Measurements from ENCODE around the gene GPR176. TPM values are rescaled to one million over a fixed set of nuclear protein-coding genes. Genes with fewer than 3 reads are reported as not detected.

GPR176 gene
- total RNA-seq, 2 experiments from 2014 or later = not detected

- Mint-ChIP-seq H3K4me1 (peaks cover 5% of the 10 kb centered on the region), H3K4me3 (no peak overlapping the region), H3K27ac (no peak overlapping the region), H3K36me3 (no peaks in the 10 kb centered on the region), H3K9me3 (ENCODE audit: low read depth) (no peaks in the 10 kb centered on the region), H3K27me3 (peaks cover 21% of the 10 kb centered on the region)
- CTCF ChIA-PET = no interaction called here
- ATAC-seq (no peak), DNase-seq (no peak)
Observed at GRCh38 chr15:39926526-39926925, 6.5 kb upstream of the GPR176 start.

DNA sequence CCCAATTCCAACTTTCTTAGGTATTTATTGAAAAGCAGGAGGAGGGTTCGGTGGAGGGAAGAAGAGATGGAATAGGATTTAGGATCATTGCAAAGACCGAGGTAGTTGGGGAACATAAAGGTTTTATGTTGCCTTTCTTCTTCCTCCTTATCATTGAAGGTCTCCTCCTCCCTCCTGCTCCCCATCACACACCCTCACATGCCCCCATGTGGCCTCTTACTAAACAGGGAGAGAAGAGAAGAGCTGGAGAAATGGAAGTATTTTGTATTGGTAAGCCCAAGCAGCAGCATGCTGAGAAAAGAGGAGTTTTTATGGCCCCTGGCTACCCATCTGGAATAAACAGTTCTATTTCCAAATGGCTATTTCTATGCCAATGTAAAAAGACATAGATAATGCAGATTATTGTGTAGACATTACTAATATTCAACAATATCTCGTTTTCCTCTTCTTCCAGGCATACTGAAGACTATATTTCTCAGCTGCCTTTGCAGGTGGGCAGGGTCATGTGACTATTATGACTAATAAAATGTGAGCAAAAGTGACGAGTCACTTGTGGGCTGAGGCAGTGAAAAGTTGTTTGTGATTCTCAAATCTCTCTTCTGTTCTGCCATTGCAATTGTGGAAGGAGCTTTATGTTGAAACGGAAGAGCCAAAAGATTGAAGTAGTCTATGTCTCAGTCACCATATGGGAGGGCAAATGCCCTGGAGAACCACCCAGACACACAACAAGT is 5.2 kb upstream of the GPR176 start:
- CTCF ChIA-PET = no interaction called here
- H3K36me3 Mint-ChIP-seq = peaks cover 3% of the 10 kb centered on the region
- no peaks in the 10 kb centered on the region for H3K9me3 Mint-ChIP-seq (ENCODE audit: low read depth)
- no peak for DNase-seq
- no peak overlapping the region for H3K27ac Mint-ChIP-seq
- H3K27me3 Mint-ChIP-seq = peaks cover 25% of the 10 kb centered on the region
- no peak for ATAC-seq
- no peak overlapping the region for H3K4me3 Mint-ChIP-seq
- peaks cover 12% of the 10 kb centered on the region for H3K4me1 Mint-ChIP-seq

GRCh38 chr15:39924437-39924836 is 4.4 kb upstream of the GPR176 start:
- no peak for DNase-seq
- peaks cover 27% of the 10 kb centered on the region for H3K27me3 Mint-ChIP-seq
- H3K4me1 Mint-ChIP-seq = peaks cover 14% of the 10 kb centered on the region
- ATAC-seq = no peak
- H3K27ac Mint-ChIP-seq = no peak overlapping the region
- H3K36me3 Mint-ChIP-seq = peaks cover 3% of the 10 kb centered on the region
- CTCF ChIA-PET = interaction anchor here (0.7 to 1.7 kb wide), 3 partner anchors 10 to 11 kb away, joined by 3 to 4 read pairs (median 3); partner anchors contain the start of gene EIF2AK4
- no peak overlapping the region for H3K4me3 Mint-ChIP-seq
- H3K9me3 Mint-ChIP-seq (ENCODE audit: low read depth) = no peaks in the 10 kb centered on the region

GRCh38 chr15:39922462-39923092 is 2.5 kb upstream of the GPR176 start:
- ATAC-seq = no peak
- CTCF ChIA-PET = no interaction called here
- H3K4me3 Mint-ChIP-seq = no peak overlapping the region

GRCh38 chr15:39921274-39921638 is 1.2 kb upstream of the GPR176 start:
- H3K4me3 Mint-ChIP-seq = peak overlapping the region; percentile 76
- DNase-seq = no peak

More at GRCh38 chr15:39922462-39923092, 2.5 kb upstream of the GPR176 start:
- Mint-ChIP-seq H3K27ac (no peak overlapping the region), H3K9me3 (ENCODE audit: low read depth) (no peaks in the 10 kb centered on the region), H3K4me1 (peaks cover 18% of the 10 kb centered on the region), H3K36me3 (peaks cover 3% of the 10 kb centered on the region), H3K27me3 (peaks cover 43% of the 10 kb centered on the region)
- no peak for DNase-seq

DNA sequence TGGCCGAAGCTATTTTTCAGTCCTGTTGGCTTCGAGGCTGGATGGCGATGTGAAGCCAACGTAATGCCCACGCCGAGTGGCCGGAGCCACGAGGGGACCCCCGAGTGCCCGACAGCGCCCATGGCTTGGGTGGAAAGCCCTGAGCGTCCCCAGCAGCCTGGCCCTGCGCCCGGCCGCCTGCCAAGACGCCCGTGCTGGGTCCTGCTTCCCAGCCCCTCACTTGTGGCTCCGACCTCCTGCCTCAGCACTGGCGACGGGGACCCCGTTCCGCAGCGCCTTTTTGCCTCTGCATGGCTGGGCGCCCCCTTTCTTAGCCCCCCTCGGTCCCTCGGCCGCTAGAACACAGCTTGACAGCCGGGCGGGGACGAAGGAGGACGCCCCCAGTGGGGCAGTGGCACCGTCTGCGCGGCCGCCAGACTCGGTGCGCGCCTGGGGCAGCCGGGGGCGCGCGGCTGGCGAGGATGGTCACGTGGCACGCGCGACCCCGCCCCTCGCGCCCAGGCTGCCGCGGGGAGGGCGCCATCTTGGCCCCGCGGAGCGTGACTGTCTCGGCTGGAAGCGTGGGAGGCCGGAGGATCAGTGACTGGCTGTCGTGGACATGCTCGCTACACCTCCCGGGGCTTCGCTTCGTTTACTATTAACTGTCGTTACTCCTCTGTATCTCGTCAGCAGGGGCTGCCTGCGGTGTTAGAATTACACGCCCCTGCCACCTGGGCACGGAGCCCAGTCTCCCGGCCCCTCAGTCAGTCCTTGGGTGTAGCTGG is 626 bp upstream of the GPR176 start:
- H3K27me3 Mint-ChIP-seq = peaks cover 59% of the 10 kb centered on the region
- H3K36me3 Mint-ChIP-seq = peaks cover 3% of the 10 kb centered on the region
- ATAC-seq (peak; percentile 94), DNase-seq (peak; percentile 76)
- peak overlapping the region; percentile 76 for H3K4me3 Mint-ChIP-seq
- CTCF ChIA-PET = no interaction called here
- H3K4me1 Mint-ChIP-seq = peaks cover 18% of the 10 kb centered on the region
- no peaks in the 10 kb centered on the region for H3K9me3 Mint-ChIP-seq (ENCODE audit: low read depth)
- H3K27ac Mint-ChIP-seq = peak overlapping the region; percentile 24

More at GRCh38 chr15:39921274-39921638, 1.2 kb upstream of the GPR176 start:
- no peak for ATAC-seq
- H3K27me3 Mint-ChIP-seq = peaks cover 55% of the 10 kb centered on the region
- no peak overlapping the region for H3K27ac Mint-ChIP-seq
- CTCF ChIA-PET = no interaction called here
- H3K4me1 Mint-ChIP-seq = peaks cover 18% of the 10 kb centered on the region
- H3K9me3 Mint-ChIP-seq (ENCODE audit: low read depth) = no peaks in the 10 kb centered on the region
- H3K36me3 Mint-ChIP-seq = peaks cover 3% of the 10 kb centered on the region

DNA sequence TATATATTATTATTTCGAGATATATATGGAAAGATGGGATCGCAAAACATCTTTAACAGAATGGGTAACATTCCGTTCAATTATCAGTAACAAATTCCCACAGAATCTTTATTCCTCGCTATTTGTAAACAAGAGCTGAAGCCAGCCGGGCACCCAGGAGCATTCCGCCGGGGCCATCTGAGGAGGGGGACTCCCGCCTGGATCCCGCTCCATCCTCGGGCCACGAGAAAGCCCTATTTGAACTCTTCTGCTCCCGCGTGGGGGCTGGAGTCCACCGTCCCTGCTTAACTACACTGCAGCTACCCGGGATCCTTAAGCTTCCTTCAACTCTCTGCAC is 687 bp downstream of the GPR176 start:
- Mint-ChIP-seq H3K36me3 (peaks cover 3% of the 10 kb centered on the region), H3K27me3 (peaks cover 66% of the 10 kb centered on the region), H3K4me3 (peak overlapping the region; percentile 39), H3K27ac (no peak overlapping the region), H3K4me1 (peaks cover 15% of the 10 kb centered on the region), H3K9me3 (ENCODE audit: low read depth) (no peaks in the 10 kb centered on the region)
- CTCF ChIA-PET = no interaction called here
- DNase-seq (no peak), ATAC-seq (no peak)

- CTCF ChIA-PET = no interaction called here
- Mint-ChIP-seq H3K9me3 (ENCODE audit: low read depth) (no peaks in the 10 kb centered on the region), H3K4me3 (peak overlapping the region; percentile 26), H3K36me3 (peaks cover 3% of the 10 kb centered on the region), H3K27ac (no peak overlapping the region), H3K4me1 (peaks cover 14% of the 10 kb centered on the region), H3K27me3 (peaks cover 66% of the 10 kb centered on the region)
- no peak for ATAC-seq
- no peak for DNase-seq
Observed at GRCh38 chr15:39918688-39919385, 1.2 kb downstream of the GPR176 start.

DNA sequence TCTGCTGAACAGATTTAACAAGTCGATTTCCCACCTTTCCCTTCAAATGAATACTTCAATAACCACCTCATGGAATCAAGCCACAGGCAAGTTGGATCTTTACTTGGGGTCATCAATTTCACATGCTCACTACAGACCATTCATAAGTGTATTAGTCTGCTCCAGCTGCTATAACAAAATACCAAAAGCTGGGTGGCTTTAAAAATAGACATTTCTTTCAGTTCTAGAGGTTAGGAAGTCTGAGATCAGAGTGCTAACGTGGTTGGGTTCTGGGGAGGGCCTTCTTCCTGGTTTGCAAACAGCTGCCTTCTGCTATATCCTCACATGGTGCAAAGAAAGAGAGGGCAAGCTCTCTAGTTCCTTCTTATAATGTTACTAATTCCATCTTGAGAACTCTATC is 5.1 kb downstream of the GPR176 start:
- no peaks in the 10 kb centered on the region for H3K36me3 Mint-ChIP-seq
- CTCF ChIA-PET = interaction anchor here (0.6 to 1.5 kb wide), 2 partner anchors 9 to 31 kb away, joined by 3 to 4 read pairs; no protein-coding TSS in a partner anchor

DNA sequence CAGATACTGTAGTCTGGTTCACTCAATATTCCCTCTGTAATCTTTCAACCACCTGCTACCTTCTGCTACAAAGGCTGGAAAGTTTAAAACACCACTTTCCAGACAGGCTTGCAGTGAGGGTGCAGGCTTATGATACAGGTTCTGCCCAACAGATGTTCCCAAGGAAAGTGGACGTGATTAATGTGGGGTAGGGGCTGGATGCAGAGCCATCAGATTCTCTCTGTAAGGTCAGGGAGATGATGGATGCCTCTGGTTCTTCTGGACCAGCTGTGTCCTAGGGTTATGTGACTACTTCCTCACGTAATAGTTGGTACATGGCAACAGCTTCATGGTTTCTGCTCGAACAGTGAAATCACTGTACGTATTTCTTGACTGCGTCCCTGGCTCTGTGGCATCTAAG is 11.1 kb downstream of the GPR176 start:
- no peak for DNase-seq
- Mint-ChIP-seq H3K27ac (no peak overlapping the region), H3K4me3 (no peak overlapping the region), H3K9me3 (ENCODE audit: low read depth) (no peaks in the 10 kb centered on the region), H3K27me3 (peaks cover 19% of the 10 kb centered on the region), H3K4me1 (no peaks in the 10 kb centered on the region), H3K36me3 (no peaks in the 10 kb centered on the region)
- no peak for ATAC-seq
- CTCF ChIA-PET = no interaction called here

More for the DNA sequence above, 5.1 kb downstream of the GPR176 start:
- ATAC-seq = no peak
- Mint-ChIP-seq H3K27me3 (peaks cover 50% of the 10 kb centered on the region), H3K9me3 (ENCODE audit: low read depth) (no peaks in the 10 kb centered on the region), H3K4me1 (peaks cover 5% of the 10 kb centered on the region), H3K4me3 (no peak overlapping the region), H3K27ac (no peak overlapping the region)
- DNase-seq = no peak

DNA sequence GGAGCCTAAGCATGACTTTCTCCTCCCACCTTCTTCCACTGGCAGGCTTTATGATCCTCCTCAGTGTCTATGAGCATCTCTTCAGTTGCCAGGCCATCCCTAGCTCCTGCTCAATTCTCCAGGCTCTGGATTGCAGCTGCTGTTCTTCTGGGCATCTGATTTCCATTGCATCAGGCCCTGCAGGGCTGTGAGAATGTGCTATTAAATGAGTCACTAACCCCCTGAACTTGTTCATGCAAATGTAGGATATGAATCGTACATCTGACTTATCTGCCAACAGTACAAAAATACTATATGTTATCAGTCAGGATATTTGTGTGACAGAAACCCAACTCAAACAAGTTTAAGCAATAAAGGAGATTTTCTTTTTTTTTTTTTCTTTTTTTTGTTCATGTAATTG is 11.9 kb downstream of the GPR176 start:
- CTCF ChIA-PET = no interaction called here
- no peak for ATAC-seq

DNA sequence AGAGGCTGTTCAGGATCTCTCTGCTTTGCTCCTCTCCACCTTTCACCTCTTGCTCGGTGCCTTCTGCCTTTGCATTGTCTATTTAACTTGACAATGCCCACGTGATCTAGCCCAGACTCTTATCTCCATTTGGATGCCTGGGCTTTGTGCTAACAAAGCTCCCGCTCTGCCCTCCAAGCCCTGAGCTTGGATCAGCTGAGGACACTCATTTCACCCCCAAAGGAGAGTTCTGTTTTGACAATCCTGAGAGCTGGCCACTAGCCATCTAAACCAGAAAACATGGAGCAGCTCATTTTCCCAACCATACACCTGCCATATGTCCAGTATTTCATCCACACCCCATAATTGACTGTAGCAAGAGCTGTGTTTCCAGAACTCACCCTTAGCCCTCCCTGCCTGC is 12.8 kb downstream of the GPR176 start:
- DNase-seq (no peak), ATAC-seq (no peak)
- CTCF ChIA-PET = no interaction called here
- no peak overlapping the region for H3K4me3 Mint-ChIP-seq
- H3K4me1 Mint-ChIP-seq = no peaks in the 10 kb centered on the region
- H3K27me3 Mint-ChIP-seq = peaks cover 23% of the 10 kb centered on the region
- no peaks in the 10 kb centered on the region for H3K36me3 Mint-ChIP-seq
- no peaks in the 10 kb centered on the region for H3K9me3 Mint-ChIP-seq (ENCODE audit: low read depth)
- no peak overlapping the region for H3K27ac Mint-ChIP-seq

More for the DNA sequence above, 11.9 kb downstream of the GPR176 start:
- Mint-ChIP-seq H3K4me1 (no peaks in the 10 kb centered on the region), H3K4me3 (no peak overlapping the region), H3K36me3 (no peaks in the 10 kb centered on the region), H3K27me3 (peaks cover 19% of the 10 kb centered on the region), H3K9me3 (ENCODE audit: low read depth) (no peaks in the 10 kb centered on the region), H3K27ac (no peak overlapping the region)
- no peak for DNase-seq

DNA sequence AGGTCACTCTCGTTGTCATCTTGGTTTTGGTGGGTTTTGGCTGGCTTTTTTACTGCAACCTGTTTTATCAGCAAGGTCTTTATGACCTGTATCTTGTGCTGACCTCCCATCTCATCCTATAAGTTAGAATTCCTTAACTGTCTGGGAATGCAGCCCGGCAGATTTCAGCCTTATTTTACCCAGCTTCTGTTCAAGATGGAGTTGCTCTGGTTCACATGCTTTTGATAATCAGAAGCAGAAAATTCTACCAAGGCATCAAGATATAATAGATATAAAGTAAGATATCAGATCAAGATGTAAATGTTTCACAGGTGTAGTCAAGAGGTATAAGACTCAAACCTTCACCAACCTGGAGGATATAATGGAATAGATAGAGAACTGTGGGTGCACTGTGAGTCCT is 16.0 kb downstream of the GPR176 start:
- Mint-ChIP-seq H3K9me3 (ENCODE audit: low read depth) (no peaks in the 10 kb centered on the region), H3K4me1 (no peaks in the 10 kb centered on the region), H3K27me3 (peaks cover 36% of the 10 kb centered on the region), H3K36me3 (no peaks in the 10 kb centered on the region), H3K27ac (no peak overlapping the region), H3K4me3 (no peak overlapping the region)
- CTCF ChIA-PET = no interaction called here
- DNase-seq (no peak), ATAC-seq (no peak)
